MM.1S (cell line): ENCODE results near the gene MPC1L.

Experiments
- CTCF ChIP-seq: fragments of 300-600 bp; sonication (generic); IDR thresholded peaks from 2 replicates; pipeline ENCODE4 v1.5.1; 2016; ENCODE audit warnings: antibody characterized with exemption, low read length, mixed read lengths
- EZH2phosphoT487 ChIP-seq: fragments of 300-600 bp; sonication (generic); IDR thresholded peaks from 2 replicates; pipeline ENCODE4 v1.6.1; 2018; ENCODE audit warnings: antibody characterized with exemption, low read length

- TF ChIP-seq CTCF (no peak), EZH2phosphoT487 (no peak)
These were observed 43.2 kb upstream of the MPC1L start for GRCh38 chrX:40579900-40580536.
